ENCODE results near the gene NEIL3. TPM values are rescaled to one million over a fixed set of nuclear protein-coding genes. Genes with fewer than 3 reads are reported as not detected.
A peak's percentile ranks its signal among the peaks of the same experiment; 100 is the strongest.

Gene NEIL3
- total RNA-seq, 4 donors from 2014 or later: not detected

DNA sequence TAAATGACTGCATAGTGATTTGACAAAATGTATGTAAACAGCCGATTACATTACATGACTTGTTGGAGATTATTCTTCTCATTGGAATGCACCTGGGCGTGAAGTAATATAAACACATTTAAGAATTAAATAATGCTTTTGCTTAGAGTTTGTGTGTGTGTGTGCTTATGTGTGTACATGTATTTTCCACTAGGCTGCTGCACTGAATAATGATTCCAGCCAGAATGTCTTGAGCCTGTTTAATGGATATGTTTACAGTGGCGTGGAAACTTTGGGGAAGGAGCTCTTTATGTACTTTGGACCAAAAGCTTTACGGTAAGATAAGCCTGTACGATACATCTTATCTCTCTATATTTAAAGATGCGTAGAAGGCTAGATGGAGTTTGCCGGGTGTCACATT is 12.6 kb downstream of the NEIL3 start:
- Histone ChIP-seq H3K9me3 (no peaks in the 10 kb centered on the region), H3K4me3 (no peak overlapping the region), H3K27me3 (no peaks in the 10 kb centered on the region), H3K4me1 (no peaks in the 10 kb centered on the region), H3K27ac (no peak overlapping the region), H3K36me3 (no peaks in the 10 kb centered on the region)
- no peak for TF ChIP-seq POLR2A (IDR thresholded peaks at IDR 0.05)
- TF ChIP-seq, protein P1, sequence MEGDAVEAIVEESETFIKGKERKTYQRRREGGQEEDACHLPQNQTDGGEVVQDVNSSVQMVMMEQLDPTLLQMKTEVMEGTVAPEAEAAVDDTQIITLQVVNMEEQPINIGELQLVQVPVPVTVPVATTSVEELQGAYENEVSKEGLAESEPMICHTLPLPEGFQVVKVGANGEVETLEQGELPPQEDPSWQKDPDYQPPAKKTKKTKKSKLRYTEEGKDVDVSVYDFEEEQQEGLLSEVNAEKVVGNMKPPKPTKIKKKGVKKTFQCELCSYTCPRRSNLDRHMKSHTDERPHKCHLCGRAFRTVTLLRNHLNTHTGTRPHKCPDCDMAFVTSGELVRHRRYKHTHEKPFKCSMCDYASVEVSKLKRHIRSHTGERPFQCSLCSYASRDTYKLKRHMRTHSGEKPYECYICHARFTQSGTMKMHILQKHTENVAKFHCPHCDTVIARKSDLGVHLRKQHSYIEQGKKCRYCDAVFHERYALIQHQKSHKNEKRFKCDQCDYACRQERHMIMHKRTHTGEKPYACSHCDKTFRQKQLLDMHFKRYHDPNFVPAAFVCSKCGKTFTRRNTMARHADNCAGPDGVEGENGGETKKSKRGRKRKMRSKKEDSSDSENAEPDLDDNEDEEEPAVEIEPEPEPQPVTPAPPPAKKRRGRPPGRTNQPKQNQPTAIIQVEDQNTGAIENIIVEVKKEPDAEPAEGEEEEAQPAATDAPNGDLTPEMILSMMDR (IDR thresholded peaks at IDR 0.05): no peak
- TF ChIP-seq EP300 (IDR thresholded peaks at IDR 0.05): no peak
- no peak for DNase-seq (ENCODE audit: low spot score in 2 of 2)
- 67 to 68% methylated on average over 7 of the region's 7 CpGs for WGBS, 2 donors

DNA sequence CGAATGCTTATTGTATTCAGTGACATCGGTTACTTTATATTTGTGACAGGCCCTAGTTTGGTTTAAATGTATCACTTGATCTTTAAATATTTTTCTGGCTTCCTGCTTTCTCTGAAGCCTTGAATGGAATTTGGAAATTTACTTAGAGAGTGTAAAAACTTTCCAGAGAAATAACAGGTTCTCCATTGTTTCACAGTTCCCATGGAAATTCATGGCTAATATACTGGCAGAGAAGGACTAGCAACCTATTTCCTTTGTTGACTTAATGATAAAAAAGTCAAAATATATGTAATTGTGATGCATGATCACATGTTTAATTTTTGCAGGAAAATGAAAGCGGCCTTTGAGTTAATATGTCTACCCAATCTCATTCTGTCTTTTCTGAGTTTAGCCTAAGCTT is 13.2 kb downstream of the NEIL3 start:
- 46 to 47% methylated on average over 3 of the region's 3 CpGs for WGBS, 2 donors
- DNase-seq (ENCODE audit: low spot score in 2 of 2): no peak
- no peak overlapping the region for H3K4me3 ChIP-seq
- TF ChIP-seq POLR2A (IDR thresholded peaks at IDR 0.05) (no peak), EP300 (IDR thresholded peaks at IDR 0.05) (no peak)
- TF ChIP-seq, protein P1 (IDR thresholded peaks at IDR 0.05): no peak
- H3K4me1 ChIP-seq: no peaks in the 10 kb centered on the region
- H3K36me3 ChIP-seq: no peaks in the 10 kb centered on the region
- H3K27me3 ChIP-seq: no peaks in the 10 kb centered on the region
- H3K9me3 ChIP-seq: no peaks in the 10 kb centered on the region
- H3K27ac ChIP-seq: no peak overlapping the region

DNA sequence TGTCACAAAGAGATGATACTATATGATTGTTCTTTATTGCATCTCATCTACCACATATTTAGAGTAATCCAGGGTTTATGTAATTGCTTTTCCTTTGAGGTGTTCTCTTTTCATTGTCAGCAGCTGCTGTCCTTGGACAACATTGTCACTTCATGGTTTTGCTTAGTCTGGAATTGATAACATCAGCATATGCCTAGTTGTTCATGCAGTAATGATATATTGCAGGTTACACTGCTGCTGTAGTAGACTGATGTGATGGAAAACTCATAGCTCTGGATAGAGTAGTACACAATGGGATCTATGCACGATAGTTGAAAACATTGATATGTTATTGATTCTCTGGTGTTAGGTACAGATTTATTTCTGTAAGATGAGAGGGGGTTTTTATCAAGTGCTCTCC is 13.7 kb downstream of the NEIL3 start:
- no peak for DNase-seq (ENCODE audit: low spot score in 2 of 2)
- Histone ChIP-seq H3K9me3 (no peaks in the 10 kb centered on the region), H3K4me1 (no peaks in the 10 kb centered on the region), H3K36me3 (no peaks in the 10 kb centered on the region), H3K27me3 (no peaks in the 10 kb centered on the region), H3K4me3 (no peak overlapping the region), H3K27ac (no peak overlapping the region)
- WGBS, 2 donors: 91 to 95% methylated on average over 1 of the region's 1 CpG
- TF ChIP-seq, protein P1 (IDR thresholded peaks at IDR 0.05): no peak

DNA sequence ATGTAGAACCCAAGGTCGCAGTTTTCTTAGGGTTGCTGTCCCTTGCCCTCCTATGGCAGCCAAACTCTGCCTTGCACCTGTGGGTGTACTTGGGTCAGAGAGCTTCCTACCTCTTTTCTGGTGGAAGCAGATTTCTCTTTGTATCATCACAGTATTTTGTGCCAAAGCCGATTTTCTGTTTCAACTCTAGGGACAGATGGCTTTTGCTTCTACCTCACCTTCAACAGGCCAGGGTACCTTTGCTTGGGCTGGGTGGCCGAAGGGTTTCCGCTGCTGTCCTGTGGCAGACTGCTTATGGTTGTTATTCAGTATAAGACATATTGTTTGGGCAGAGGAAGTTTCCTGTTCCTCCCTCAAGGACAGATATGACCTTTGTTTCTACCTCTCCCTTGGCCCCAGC is 22.4 kb downstream of the NEIL3 start:
- 82 to 95% methylated on average over 4 of the region's 4 CpGs for WGBS, 2 donors
- no peak overlapping the region for H3K4me3 ChIP-seq
- H3K4me1 ChIP-seq: no peaks in the 10 kb centered on the region
- H3K9me3 ChIP-seq: peaks cover 0 to 13% (median 3%) of the 10 kb centered on the region in 4 donors
- no peak overlapping the region for H3K27ac ChIP-seq
- H3K36me3 ChIP-seq: no peaks in the 10 kb centered on the region
- TF ChIP-seq POLR2A (IDR thresholded peaks at IDR 0.05) (no peak), EP300 (IDR thresholded peaks at IDR 0.05) (no peak)
- TF ChIP-seq, protein P1 (IDR thresholded peaks at IDR 0.05): no peak
- no peak for DNase-seq (ENCODE audit: low spot score in 2 of 2)
- H3K27me3 ChIP-seq: no peaks in the 10 kb centered on the region

DNA sequence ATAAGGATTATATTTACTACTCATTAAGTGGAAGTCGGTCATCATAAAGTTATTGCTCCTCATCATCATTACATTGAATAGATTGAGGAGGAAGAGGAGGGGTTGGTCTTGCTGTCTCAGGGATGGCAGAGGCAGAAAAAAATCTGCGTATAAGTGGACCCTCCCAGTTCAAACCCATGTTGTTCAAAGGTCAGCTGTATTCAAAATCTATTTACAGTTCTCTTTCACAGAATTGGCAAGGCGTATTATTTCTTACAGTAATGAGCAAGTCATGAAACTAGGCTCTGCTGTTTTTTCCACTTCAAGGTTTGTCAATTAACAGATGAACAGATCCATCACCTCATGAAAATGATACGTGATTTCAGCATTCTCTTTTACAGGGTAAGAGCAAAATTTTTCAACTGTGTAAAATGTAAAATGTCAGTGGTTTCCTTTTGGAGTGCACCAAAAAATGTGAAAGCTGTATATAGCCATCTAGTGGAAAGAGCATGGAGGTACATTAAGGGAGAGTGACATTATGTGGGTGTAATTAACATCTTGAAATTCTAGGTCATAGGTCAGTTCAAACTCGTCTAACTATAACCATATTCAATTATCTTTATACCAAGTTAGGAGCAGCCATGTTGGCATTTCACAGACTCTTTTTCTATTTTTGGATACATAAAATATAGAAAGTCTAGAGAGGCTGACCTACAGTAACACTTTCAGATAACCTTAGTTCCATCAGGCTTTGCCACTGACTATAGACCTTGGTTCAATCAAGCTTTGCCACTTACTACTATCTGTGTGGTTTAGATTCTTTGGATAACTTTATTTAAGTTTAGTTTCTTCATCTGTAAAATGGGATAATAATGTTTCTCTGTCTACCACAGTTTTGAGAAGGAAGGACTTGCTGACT is 30.1 kb downstream of the NEIL3 start:
- no peak for TF ChIP-seq EP300 (IDR thresholded peaks at IDR 0.05)
- TF ChIP-seq POLR2A (IDR thresholded peaks at IDR 0.05): no peak
- TF ChIP-seq, protein P1 (IDR thresholded peaks at IDR 0.05): peak; percentile 41 to 62 (median 54)
- DNase-seq (ENCODE audit: low spot score in 2 of 2): no peak
- no peaks in the 10 kb centered on the region for H3K9me3 ChIP-seq
- no peak overlapping the region for H3K4me3 ChIP-seq
- WGBS, 2 donors: 32 to 34% methylated on average over 5 of the region's 5 CpGs
- H3K4me1 ChIP-seq: peaks cover 0 to 3% (median 0%) of the 10 kb centered on the region in 4 donors
- no peak overlapping the region for H3K27ac ChIP-seq
- no peaks in the 10 kb centered on the region for H3K27me3 ChIP-seq
- no peaks in the 10 kb centered on the region for H3K36me3 ChIP-seq
